ENCODE results near the gene ASCC2. TPM values are rescaled to one million over a fixed set of nuclear protein-coding genes. Genes with fewer than 3 reads are reported as not detected.

The ASCC2 gene
- total RNA-seq, 1 donor from 2014 or later: 85.5 TPM

DNA sequence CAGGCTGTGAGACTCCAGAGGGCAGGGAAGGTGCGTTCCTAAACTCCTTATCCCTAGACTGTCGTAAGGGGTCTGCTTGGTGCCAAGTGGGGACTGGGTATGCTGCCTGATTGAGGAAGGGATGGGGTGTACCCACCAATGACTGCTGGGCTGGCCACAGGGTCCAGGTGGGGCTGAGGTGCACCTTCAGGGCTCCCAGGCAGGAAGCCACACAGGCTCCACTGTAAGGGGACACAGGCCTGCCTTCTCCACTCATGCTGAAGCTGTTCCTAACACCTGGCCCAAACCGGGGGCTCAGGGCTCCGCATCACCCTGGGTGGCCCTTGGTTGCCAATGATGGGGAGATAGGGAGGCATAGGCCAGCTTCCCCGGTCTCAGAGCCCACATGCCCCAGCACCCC lies 97.9 kb downstream of the ASCC2 start:
- Mint-ChIP-seq H3K9me3 (ENCODE audit: unreplicated experiment) (no peaks in the 10 kb centered on the region), H3K27me3 (ENCODE audit: unreplicated experiment) (no peaks in the 10 kb centered on the region), H3K36me3 (ENCODE audit: low read depth, unreplicated experiment) (peaks cover 8% of the 10 kb centered on the region), H3K4me3 (ENCODE audit: unreplicated experiment) (no peak overlapping the region), H3K4me1 (ENCODE audit: unreplicated experiment) (peaks cover 5% of the 10 kb centered on the region), H3K27ac (ENCODE audit: unreplicated experiment) (no peak overlapping the region)
- DNase-seq (ENCODE audit: low spot score): no peak
- TF ChIP-seq, protein P1, sequence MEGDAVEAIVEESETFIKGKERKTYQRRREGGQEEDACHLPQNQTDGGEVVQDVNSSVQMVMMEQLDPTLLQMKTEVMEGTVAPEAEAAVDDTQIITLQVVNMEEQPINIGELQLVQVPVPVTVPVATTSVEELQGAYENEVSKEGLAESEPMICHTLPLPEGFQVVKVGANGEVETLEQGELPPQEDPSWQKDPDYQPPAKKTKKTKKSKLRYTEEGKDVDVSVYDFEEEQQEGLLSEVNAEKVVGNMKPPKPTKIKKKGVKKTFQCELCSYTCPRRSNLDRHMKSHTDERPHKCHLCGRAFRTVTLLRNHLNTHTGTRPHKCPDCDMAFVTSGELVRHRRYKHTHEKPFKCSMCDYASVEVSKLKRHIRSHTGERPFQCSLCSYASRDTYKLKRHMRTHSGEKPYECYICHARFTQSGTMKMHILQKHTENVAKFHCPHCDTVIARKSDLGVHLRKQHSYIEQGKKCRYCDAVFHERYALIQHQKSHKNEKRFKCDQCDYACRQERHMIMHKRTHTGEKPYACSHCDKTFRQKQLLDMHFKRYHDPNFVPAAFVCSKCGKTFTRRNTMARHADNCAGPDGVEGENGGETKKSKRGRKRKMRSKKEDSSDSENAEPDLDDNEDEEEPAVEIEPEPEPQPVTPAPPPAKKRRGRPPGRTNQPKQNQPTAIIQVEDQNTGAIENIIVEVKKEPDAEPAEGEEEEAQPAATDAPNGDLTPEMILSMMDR (IDR thresholded peaks at IDR 0.05; ENCODE audit: unreplicated experiment): no peak

DNA sequence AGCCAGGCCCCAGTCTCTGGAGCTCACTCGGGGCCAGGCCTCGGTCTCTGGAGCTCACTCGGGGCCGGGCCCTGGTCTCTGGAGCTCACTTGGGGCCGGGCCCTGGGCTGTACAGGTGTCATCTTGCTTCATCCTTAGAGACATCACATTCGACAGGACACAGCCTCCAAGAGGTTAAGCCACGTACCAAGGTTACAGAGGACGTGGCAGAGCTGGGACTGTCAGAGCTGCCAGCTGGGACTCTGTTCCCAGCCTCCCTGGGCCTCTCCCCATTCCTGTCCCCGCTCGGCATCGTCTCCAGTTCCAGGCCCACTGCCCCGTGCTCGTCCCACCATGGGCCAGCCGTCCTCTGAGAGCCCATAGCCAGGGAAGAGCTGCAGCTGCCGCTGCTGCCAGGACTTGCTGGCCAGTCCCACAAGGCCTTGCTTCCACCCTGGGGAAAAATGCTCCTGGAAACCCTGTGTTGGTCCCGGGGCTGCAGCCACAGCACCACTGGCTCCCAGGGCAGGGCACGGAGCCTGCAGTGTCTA lies 98.7 kb downstream of the ASCC2 start:
- Mint-ChIP-seq H3K4me3 (ENCODE audit: unreplicated experiment) (no peak overlapping the region), H3K36me3 (ENCODE audit: low read depth, unreplicated experiment) (peaks cover 8% of the 10 kb centered on the region), H3K9me3 (ENCODE audit: unreplicated experiment) (no peaks in the 10 kb centered on the region), H3K4me1 (ENCODE audit: unreplicated experiment) (peaks cover 5% of the 10 kb centered on the region), H3K27me3 (ENCODE audit: unreplicated experiment) (no peaks in the 10 kb centered on the region), H3K27ac (ENCODE audit: unreplicated experiment) (no peak overlapping the region)
- DNase-seq (ENCODE audit: low spot score): no peak
- TF ChIP-seq, protein P1 (IDR thresholded peaks at IDR 0.05; ENCODE audit: unreplicated experiment): no peak

Other genes with a start within 250 kb of the ASCC2 start
- gene NF2, start 234.6 kb downstream of the ASCC2 start, total RNA-seq (ENCODE audit: unreplicated experiment): 44.3 TPM
- gene CABP7, start 118.3 kb downstream of the ASCC2 start, total RNA-seq (ENCODE audit: unreplicated experiment): not detected
- gene ZMAT5, start 71.3 kb downstream of the ASCC2 start, total RNA-seq (ENCODE audit: unreplicated experiment): 20.2 TPM
- gene UQCR10, start 70.9 kb downstream of the ASCC2 start, total RNA-seq (ENCODE audit: unreplicated experiment): 84.6 TPM
- 39.1 TPM for gene MTMR3, start 44.9 kb upstream of the ASCC2 start, total RNA-seq (ENCODE audit: unreplicated experiment)
- gene HORMAD2, start 242.2 kb upstream of the ASCC2 start, total RNA-seq (ENCODE audit: unreplicated experiment): not detected

Data from endothelial cell (in vitro differentiated cells).